Breast epithelium (tissue), 4 donors: ENCODE measurements around the gene ARHGEF4. TPM values are rescaled to one million over a fixed set of nuclear protein-coding genes. Genes with fewer than 3 reads are reported as not detected.
A peak's percentile ranks its signal among the peaks of the same experiment; 100 is the strongest.

Experiments used
- DNase-seq, 2 donors: peaks; one replicate each; pipeline ENCODE4 v3.0.0-alpha.2; 2019; ENCODE audit warnings: low spot score in 2 of 2
- H3K27ac ChIP-seq, 2 donors: fragments of 200-600 bp; sonication (generic) in 1 of 2; one replicate each; pipeline ENCODE4 v1.5.1; 2016 to 2019; ENCODE audit warnings: mild to moderate bottlenecking in 1 of 2
- H3K27me3 ChIP-seq, 2 donors: fragments of 200-600 bp; sonication (generic) in 1 of 2; one replicate each; pipeline versions ENCODE4 v1.5.1 to v1.6.0; 2017 to 2019; ENCODE audit warnings: control low read depth in 1 of 2, mild to moderate bottlenecking in 1 of 2
- H3K36me3 ChIP-seq: fragments of 200-600 bp; one replicate; pipeline ENCODE4 v1.5.1; 2019
- H3K4me1 ChIP-seq, 2 donors: fragments of 200-600 bp; sonication (generic); one replicate each; pipeline ENCODE4 v1.5.1; 2016 to 2019; ENCODE audit warnings: control low read depth in 1 of 2
- H3K4me3 ChIP-seq, 3 donors: fragments of 200-600 bp; sonication (generic); 1 replicate in 2 of 3; 2 replicates in 1 of 3; pipeline ENCODE4 v1.5.1; 2016 to 2019; ENCODE audit warnings: mild to moderate bottlenecking in 3 of 3, moderate library complexity in 2 of 3
- H3K9me3 ChIP-seq, 2 donors: fragments of 200-600 bp; sonication (generic) in 1 of 2; one replicate each; pipeline ENCODE4 v1.5.1; 2016 to 2019; ENCODE audit warnings: control low read depth in 1 of 2
- CTCF ChIP-seq, 3 donors: fragments of 450-650 bp; IDR thresholded peaks; one replicate each; pipeline ENCODE4 v1.5.1; 2016 to 2017; ENCODE audit warnings: antibody characterized with exemption in 3 of 3, mild to moderate bottlenecking in 3 of 3, moderate library complexity in 3 of 3
- POLR2A ChIP-seq: fragments of 450-650 bp; IDR thresholded peaks from one replicate; pipeline ENCODE4 v1.6.1; 2016; ENCODE audit warnings: antibody characterized with exemption, mild to moderate bottlenecking, moderate library complexity
- POLR2AphosphoS5 ChIP-seq, 3 donors: sonication (generic); formaldehyde crosslinking; IDR thresholded peaks; one replicate each; pipeline ENCODE4 v1.6.1; 2017; ENCODE audit warnings: antibody characterized with exemption in 3 of 3
- intact Hi-C: fragments of 100-400 bp; cut with DNase I; formaldehyde crosslinking; loops from one replicate; pipeline ENCODE4 v1.15.1; 2023; ENCODE audit warnings: low total_unique reads
- total RNA-seq, 3 donors: library from RNA; depleted of rRNA; stranded (reverse); fragments of >200 nt; gene quantifications; one replicate each; pipeline ENCODE4 v1.1.0, GENCODE V29; 2016

Gene ARHGEF4
- total RNA-seq, 3 donors from 2014 or later = 7.5 to 10.1 (median 8.0) TPM

GRCh38 chr2:131032393-131032836 is 195.7 kb downstream of the ARHGEF4 start:
- H3K9me3 ChIP-seq = peaks cover 0 to 7% of the 10 kb centered on the region in 2 donors
- DNase-seq = peak in 1 of 2 donors; percentile 5
- peaks cover 0 to 17% of the 10 kb centered on the region in 2 donors for H3K27me3 ChIP-seq
- TF ChIP-seq POLR2A (no peak), CTCF (IDR thresholded peaks at IDR 0.05) (no peak), POLR2AphosphoS5 (IDR thresholded peaks at IDR 0.05) (no peak)
- no peaks in the 10 kb centered on the region for H3K4me1 ChIP-seq
- no peak overlapping the region for H3K4me3 ChIP-seq
- H3K27ac ChIP-seq = no peak overlapping the region
- intact Hi-C loops = no loop called here
- no peaks in the 10 kb centered on the region for H3K36me3 ChIP-seq

- peaks cover 0 to 17% of the 10 kb centered on the region in 2 donors for H3K27me3 ChIP-seq
- intact Hi-C loops = no loop called here
Measured at GRCh38 chr2:131033786-131034121, 197.0 kb downstream of the ARHGEF4 start.

GRCh38 chr2:131034122-131035051 is 197.7 kb downstream of the ARHGEF4 start:
- no peak for DNase-seq
- intact Hi-C loops = no loop called here
- Histone ChIP-seq H3K36me3 (no peaks in the 10 kb centered on the region), H3K9me3 (no peaks in the 10 kb centered on the region), H3K4me3 (peak overlapping the region; percentile 29 to 67 (median 53)), H3K27ac (no peak overlapping the region), H3K27me3 (peaks cover 0 to 17% of the 10 kb centered on the region in 2 donors), H3K4me1 (no peaks in the 10 kb centered on the region)
- TF ChIP-seq POLR2A (no peak), POLR2AphosphoS5 (IDR thresholded peaks at IDR 0.05) (no peak), CTCF (IDR thresholded peaks at IDR 0.05) (no peak)

More at GRCh38 chr2:131033786-131034121, 197.0 kb downstream of the ARHGEF4 start:
- Histone ChIP-seq H3K4me1 (no peaks in the 10 kb centered on the region), H3K36me3 (no peaks in the 10 kb centered on the region), H3K27ac (no peak overlapping the region), H3K4me3 (peak overlapping the region in 1 of 3 donors; percentile 67), H3K9me3 (no peaks in the 10 kb centered on the region)
- no peak for DNase-seq
- TF ChIP-seq POLR2A (no peak), POLR2AphosphoS5 (IDR thresholded peaks at IDR 0.05) (no peak), CTCF (IDR thresholded peaks at IDR 0.05) (no peak)

- no peaks in the 10 kb centered on the region for H3K9me3 ChIP-seq
- peaks cover 0 to 17% of the 10 kb centered on the region in 2 donors for H3K27me3 ChIP-seq
- intact Hi-C loops = no loop called here
- H3K27ac ChIP-seq = no peak overlapping the region
- H3K4me3 ChIP-seq = peak overlapping the region; percentile 47 to 67 (median 53)
- peak in 1 of 2 donors; percentile 36 for DNase-seq
- no peaks in the 10 kb centered on the region for H3K36me3 ChIP-seq
- no peaks in the 10 kb centered on the region for H3K4me1 ChIP-seq
- TF ChIP-seq POLR2AphosphoS5 (IDR thresholded peaks at IDR 0.05) (no peak), POLR2A (no peak), CTCF (IDR thresholded peaks at IDR 0.05) (no peak)
Measured at GRCh38 chr2:131035112-131035825, 198.6 kb downstream of the ARHGEF4 start.
